ENCODE data around the gene GLIS1.

Gene GLIS1

GRCh38 chr1:53592521-53592982, 146.4 kb downstream of the GLIS1 start:
- H3K36me3 ChIP-seq (ENCODE audit: control insufficient read depth in 4 of 4, insufficient read depth in 4 of 4, low read length in 3 of 4) = no peaks in the 10 kb centered on the region
- ChIA-PET CTCF (interaction anchor here (0.7 to 5.5 kb wide), 7 partner anchors 12 to 163 kb away, joined by 3 to 43 read pairs (median 4); no protein-coding TSS in a partner anchor), POLR2A (no interaction called here)
- no peak overlapping the region for H3K4me3 ChIP-seq (ENCODE audit: control insufficient read depth in 1 of 7, extremely low read depth in 1 of 7, insufficient read depth in 4 of 7, low read depth in 2 of 7, low read length in 6 of 7)
- H3K27ac ChIP-seq (ENCODE audit: insufficient read depth in 1 of 2, low read depth in 1 of 2, low read length in 2 of 2, poor library complexity in 1 of 2, severe bottlenecking in 2 of 2) = no peak overlapping the region
- WGBS (ENCODE audit: insufficient coverage) = 47% methylated on average over 5 of the region's 6 CpGs
- H3K4me1 ChIP-seq (ENCODE audit: control extremely low read depth in 1 of 4, control insufficient read depth in 4 of 4, insufficient read depth in 4 of 4, low read length in 3 of 4) = peaks cover 0 to 16% (median 10%) of the 10 kb centered on the region in 4 experiments
- no peaks in the 10 kb centered on the region for H3K9me3 ChIP-seq (ENCODE audit: control extremely low read depth in 1 of 5, control insufficient read depth in 4 of 5, insufficient read depth in 2 of 5, low read depth in 1 of 5, low read length in 4 of 5)
- DNase-seq = peak; percentile 22 to 70 (median 65)
- H3K27me3 ChIP-seq (replicated peaks in 2 of 5; ENCODE audit: control insufficient read depth in 4 of 5, insufficient read depth in 5 of 5, low read length in 4 of 5) = peaks cover 0 to 2% (median 0%) of the 10 kb centered on the region in 5 experiments

GRCh38 chr1:53591924-53592323, 147.0 kb downstream of the GLIS1 start:
- Histone ChIP-seq H3K36me3 (ENCODE audit: control insufficient read depth in 4 of 4, insufficient read depth in 4 of 4, low read length in 3 of 4) (no peaks in the 10 kb centered on the region), H3K9me3 (ENCODE audit: control extremely low read depth in 1 of 5, control insufficient read depth in 4 of 5, insufficient read depth in 2 of 5, low read depth in 1 of 5, low read length in 4 of 5) (no peaks in the 10 kb centered on the region), H3K4me1 (ENCODE audit: control extremely low read depth in 1 of 4, control insufficient read depth in 4 of 4, insufficient read depth in 4 of 4, low read length in 3 of 4) (peaks cover 0 to 16% (median 10%) of the 10 kb centered on the region in 4 experiments), H3K4me3 (ENCODE audit: control insufficient read depth in 1 of 7, extremely low read depth in 1 of 7, insufficient read depth in 4 of 7, low read depth in 2 of 7, low read length in 6 of 7) (no peak overlapping the region), H3K27me3 (replicated peaks in 2 of 5; ENCODE audit: control insufficient read depth in 4 of 5, insufficient read depth in 5 of 5, low read length in 4 of 5) (peaks cover 0 to 2% (median 0%) of the 10 kb centered on the region in 5 experiments), H3K27ac (ENCODE audit: insufficient read depth in 1 of 2, low read depth in 1 of 2, low read length in 2 of 2, poor library complexity in 1 of 2, severe bottlenecking in 2 of 2) (no peak overlapping the region)
- WGBS (ENCODE audit: insufficient coverage) = 96% methylated on average over 3 of the region's 4 CpGs
- CTCF ChIA-PET = interaction anchor here (0.7 to 5.5 kb wide), 10 partner anchors 11 to 164 kb away, joined by 3 to 43 read pairs (median 3); no protein-coding TSS in a partner anchor
- POLR2A ChIA-PET = no interaction called here
- no peak for DNase-seq

GRCh38 chr1:53590531-53591515, 148.1 kb downstream of the GLIS1 start:
- Histone ChIP-seq H3K27me3 (replicated peaks in 2 of 5; ENCODE audit: control insufficient read depth in 4 of 5, insufficient read depth in 5 of 5, low read length in 4 of 5) (peaks cover 0 to 2% (median 0%) of the 10 kb centered on the region in 5 experiments), H3K4me1 (ENCODE audit: control extremely low read depth in 1 of 4, control insufficient read depth in 4 of 4, insufficient read depth in 4 of 4, low read length in 3 of 4) (peaks cover 0 to 16% (median 10%) of the 10 kb centered on the region in 4 experiments), H3K36me3 (ENCODE audit: control insufficient read depth in 4 of 4, insufficient read depth in 4 of 4, low read length in 3 of 4) (no peaks in the 10 kb centered on the region), H3K27ac (ENCODE audit: insufficient read depth in 1 of 2, low read depth in 1 of 2, low read length in 2 of 2, poor library complexity in 1 of 2, severe bottlenecking in 2 of 2) (no peak overlapping the region), H3K4me3 (ENCODE audit: control insufficient read depth in 1 of 7, extremely low read depth in 1 of 7, insufficient read depth in 4 of 7, low read depth in 2 of 7, low read length in 6 of 7) (no peak overlapping the region), H3K9me3 (ENCODE audit: control extremely low read depth in 1 of 5, control insufficient read depth in 4 of 5, insufficient read depth in 2 of 5, low read depth in 1 of 5, low read length in 4 of 5) (no peaks in the 10 kb centered on the region)
- POLR2A ChIA-PET = interaction anchor here (1.4 kb wide), 1 partner anchor 10 kb away, joined by 5 read pairs; no protein-coding TSS in a partner anchor
- DNase-seq = no peak
- CTCF ChIA-PET = interaction anchor here (0.5 to 5.5 kb wide), 9 partner anchors 10 to 164 kb away, joined by 3 to 43 read pairs (median 3); no protein-coding TSS in a partner anchor
- 95% methylated on average over 14 of the region's 20 CpGs for WGBS (ENCODE audit: insufficient coverage)

GRCh38 chr1:53590104-53590503, 148.9 kb downstream of the GLIS1 start:
- POLR2A ChIA-PET = interaction anchor here (1.4 kb wide), 1 partner anchor 10 kb away, joined by 5 read pairs; no protein-coding TSS in a partner anchor
- H3K4me3 ChIP-seq (ENCODE audit: control insufficient read depth in 1 of 7, extremely low read depth in 1 of 7, insufficient read depth in 4 of 7, low read depth in 2 of 7, low read length in 6 of 7) = no peak overlapping the region
- CTCF ChIA-PET = interaction anchor here (1.1 to 1.8 kb wide), 2 partner anchors 15 to 78 kb away, joined by 3 to 4 read pairs; no protein-coding TSS in a partner anchor
- no peak overlapping the region for H3K27ac ChIP-seq (ENCODE audit: insufficient read depth in 1 of 2, low read depth in 1 of 2, low read length in 2 of 2, poor library complexity in 1 of 2, severe bottlenecking in 2 of 2)
- H3K36me3 ChIP-seq (ENCODE audit: control insufficient read depth in 4 of 4, insufficient read depth in 4 of 4, low read length in 3 of 4) = no peaks in the 10 kb centered on the region
- peaks cover 0 to 22% (median 12%) of the 10 kb centered on the region in 4 experiments for H3K4me1 ChIP-seq (ENCODE audit: control extremely low read depth in 1 of 4, control insufficient read depth in 4 of 4, insufficient read depth in 4 of 4, low read length in 3 of 4)
- peaks cover 0 to 2% (median 0%) of the 10 kb centered on the region in 5 experiments for H3K27me3 ChIP-seq (replicated peaks in 2 of 5; ENCODE audit: control insufficient read depth in 4 of 5, insufficient read depth in 5 of 5, low read length in 4 of 5)
- H3K9me3 ChIP-seq (ENCODE audit: control extremely low read depth in 1 of 5, control insufficient read depth in 4 of 5, insufficient read depth in 2 of 5, low read depth in 1 of 5, low read length in 4 of 5) = no peaks in the 10 kb centered on the region
- WGBS (ENCODE audit: insufficient coverage) = 97% methylated on average over 3 of the region's 4 CpGs
- no peak for DNase-seq

- no peak for DNase-seq
- Histone ChIP-seq H3K4me1 (ENCODE audit: control extremely low read depth in 1 of 4, control insufficient read depth in 4 of 4, insufficient read depth in 4 of 4, low read length in 3 of 4) (peaks cover 5 to 30% (median 18%) of the 10 kb centered on the region in 4 experiments), H3K4me3 (ENCODE audit: control insufficient read depth in 1 of 7, extremely low read depth in 1 of 7, insufficient read depth in 4 of 7, low read depth in 2 of 7, low read length in 6 of 7) (no peak overlapping the region), H3K9me3 (ENCODE audit: control extremely low read depth in 1 of 5, control insufficient read depth in 4 of 5, insufficient read depth in 2 of 5, low read depth in 1 of 5, low read length in 4 of 5) (no peaks in the 10 kb centered on the region), H3K27me3 (replicated peaks in 2 of 5; ENCODE audit: control insufficient read depth in 4 of 5, insufficient read depth in 5 of 5, low read length in 4 of 5) (peaks cover 0 to 2% (median 0%) of the 10 kb centered on the region in 5 experiments), H3K27ac (ENCODE audit: insufficient read depth in 1 of 2, low read depth in 1 of 2, low read length in 2 of 2, poor library complexity in 1 of 2, severe bottlenecking in 2 of 2) (no peak overlapping the region), H3K36me3 (ENCODE audit: control insufficient read depth in 4 of 4, insufficient read depth in 4 of 4, low read length in 3 of 4) (no peaks in the 10 kb centered on the region)
- ChIA-PET CTCF (interaction anchor here (0.6 to 1.8 kb wide), 3 partner anchors 8 to 77 kb away, joined by 3 to 4 read pairs (median 3); no protein-coding TSS in a partner anchor), POLR2A (no interaction called here)
- 98% methylated on average over 9 of the region's 11 CpGs for WGBS (ENCODE audit: insufficient coverage)
These were observed 149.7 kb downstream of the GLIS1 start for GRCh38 chr1:53589043-53589887.

- H3K4me3 ChIP-seq (ENCODE audit: control insufficient read depth in 1 of 7, extremely low read depth in 1 of 7, insufficient read depth in 4 of 7, low read depth in 2 of 7, low read length in 6 of 7) = no peak overlapping the region
- peaks cover 0 to 2% (median 0%) of the 10 kb centered on the region in 5 experiments for H3K27me3 ChIP-seq (replicated peaks in 2 of 5; ENCODE audit: control insufficient read depth in 4 of 5, insufficient read depth in 5 of 5, low read length in 4 of 5)
- no peak overlapping the region for H3K27ac ChIP-seq (ENCODE audit: insufficient read depth in 1 of 2, low read depth in 1 of 2, low read length in 2 of 2, poor library complexity in 1 of 2, severe bottlenecking in 2 of 2)
- no peaks in the 10 kb centered on the region for H3K36me3 ChIP-seq (ENCODE audit: control insufficient read depth in 4 of 4, insufficient read depth in 4 of 4, low read length in 3 of 4)
- CTCF ChIA-PET = interaction anchor here (0.6 to 1.8 kb wide), 2 partner anchors 9 to 17 kb away, joined by 3 to 4 read pairs; no protein-coding TSS in a partner anchor
- no peak for DNase-seq
- WGBS (ENCODE audit: insufficient coverage) = 100% methylated on average over 5 of the region's 6 CpGs
- no peaks in the 10 kb centered on the region for H3K9me3 ChIP-seq (ENCODE audit: control extremely low read depth in 1 of 5, control insufficient read depth in 4 of 5, insufficient read depth in 2 of 5, low read depth in 1 of 5, low read length in 4 of 5)
- H3K4me1 ChIP-seq (ENCODE audit: control extremely low read depth in 1 of 4, control insufficient read depth in 4 of 4, insufficient read depth in 4 of 4, low read length in 3 of 4) = peaks cover 5 to 28% (median 16%) of the 10 kb centered on the region in 4 experiments
- POLR2A ChIA-PET = no interaction called here
These were observed 150.7 kb downstream of the GLIS1 start for GRCh38 chr1:53588053-53588779.

Measured in common myeloid progenitor, CD34-positive (primary cell).